ENCODE data around the gene ERICH6. TPM values are rescaled to one million over a fixed set of nuclear protein-coding genes. Genes with fewer than 3 reads are reported as not detected.

ERICH6 gene
- under 1 TPM; 0.29 to 0.98 (median 0.48) TPM for total RNA-seq

- TF ChIP-seq POLR2A (IDR thresholded peaks at IDR 0.05) (peak; percentile 32), CTCF (IDR thresholded peaks at IDR 0.05) (peak in 2 of 3 donors; percentile 8 to 42), POLR2AphosphoS5 (IDR thresholded peaks at IDR 0.05) (peak in 2 of 3 donors; percentile 38 to 53)
- H3K9me3 ChIP-seq = no peaks in the 10 kb centered on the region
- intact Hi-C loops (cut with DNase I; ENCODE audit: low total_unique reads) = no loop called here
- no peaks in the 10 kb centered on the region for H3K4me1 ChIP-seq
- peak within 1 kb of the TSS; percentile 83 to 91 for H3K27ac ChIP-seq
- peak; percentile 83 to 92 for DNase-seq (ENCODE audit: low spot score in 2 of 2)
- H3K4me3 ChIP-seq = peak within 1 kb of the TSS; percentile 53 to 82 (median 68)
- no peaks in the 10 kb centered on the region for H3K36me3 ChIP-seq
- no peaks in the 10 kb centered on the region for H3K27me3 ChIP-seq
Observed at GRCh38 chr3:150703756-150704344, at the start of gene ERICH6. TSS of gene ERICH6 (minus strand) at chr3:150703920. CDS start at chr3:150703898, 22 bp downstream.

GRCh38 chr3:150751781-150752263, 48.1 kb upstream of the ERICH6 start:
- Histone ChIP-seq H3K4me3 (no peak overlapping the region), H3K27me3 (no peaks in the 10 kb centered on the region), H3K4me1 (no peaks in the 10 kb centered on the region), H3K27ac (no peak overlapping the region), H3K9me3 (no peaks in the 10 kb centered on the region), H3K36me3 (no peaks in the 10 kb centered on the region)
- intact Hi-C loops (cut with DNase I; ENCODE audit: low total_unique reads) = no loop called here
- TF ChIP-seq POLR2AphosphoS5 (IDR thresholded peaks at IDR 0.05) (no peak), CTCF (IDR thresholded peaks at IDR 0.05) (no peak), POLR2A (IDR thresholded peaks at IDR 0.05) (no peak)
- no peak for DNase-seq (ENCODE audit: low spot score in 2 of 2)

GRCh38 chr3:150749255-150749654, 45.5 kb upstream of the ERICH6 start:
- no peak for TF ChIP-seq CTCF (IDR thresholded peaks at IDR 0.05)
- no peaks in the 10 kb centered on the region for H3K27me3 ChIP-seq
- H3K36me3 ChIP-seq = no peaks in the 10 kb centered on the region
- H3K27ac ChIP-seq = no peak overlapping the region
- intact Hi-C loops (cut with DNase I; ENCODE audit: low total_unique reads) = no loop called here
- H3K4me1 ChIP-seq = no peaks in the 10 kb centered on the region
- no peak for DNase-seq (ENCODE audit: low spot score in 2 of 2)
- no peak overlapping the region for H3K4me3 ChIP-seq
- H3K9me3 ChIP-seq = no peaks in the 10 kb centered on the region

GRCh38 chr3:150748684-150749047, 44.9 kb upstream of the ERICH6 start:
- DNase-seq (ENCODE audit: low spot score in 2 of 2) = no peak
- Histone ChIP-seq H3K27ac (no peak overlapping the region), H3K4me1 (no peaks in the 10 kb centered on the region), H3K9me3 (no peaks in the 10 kb centered on the region), H3K27me3 (no peaks in the 10 kb centered on the region), H3K36me3 (no peaks in the 10 kb centered on the region), H3K4me3 (no peak overlapping the region)
- intact Hi-C loops (cut with DNase I; ENCODE audit: low total_unique reads) = no loop called here
- TF ChIP-seq POLR2AphosphoS5 (IDR thresholded peaks at IDR 0.05) = no peak
- TF ChIP-seq POLR2A (IDR thresholded peaks at IDR 0.05) = no peak
- TF ChIP-seq CTCF (IDR thresholded peaks at IDR 0.05) = no peak

- no peak for TF ChIP-seq POLR2A (IDR thresholded peaks at IDR 0.05)
- no peak for TF ChIP-seq POLR2AphosphoS5 (IDR thresholded peaks at IDR 0.05)
- TF ChIP-seq CTCF (IDR thresholded peaks at IDR 0.05) = no peak
- no peaks in the 10 kb centered on the region for H3K9me3 ChIP-seq
- no peak overlapping the region for H3K4me3 ChIP-seq
- no peaks in the 10 kb centered on the region for H3K27me3 ChIP-seq
- H3K36me3 ChIP-seq = no peaks in the 10 kb centered on the region
- intact Hi-C loops (cut with DNase I; ENCODE audit: low total_unique reads) = no loop called here
- DNase-seq (ENCODE audit: low spot score in 2 of 2) = no peak
- H3K27ac ChIP-seq = no peak overlapping the region
- no peaks in the 10 kb centered on the region for H3K4me1 ChIP-seq
Observed at GRCh38 chr3:150747886-150748683, 44.4 kb upstream of the ERICH6 start.

Data from breast epithelium (tissue), 4 donors.